Keratinocyte (primary cell): ENCODE results near the gene RBCK1. TPM values are rescaled to one million over a fixed set of nuclear protein-coding genes. Genes with fewer than 3 reads are reported as not detected.
"Not testable (repeated sequence)": the region's sequence is repeated elsewhere in the genome, so short reads cannot be mapped to it uniquely, and the experiment has no call there.

Experiments used
- DNase-seq: peaks from one replicate; pipeline ENCODE4 v3.0.0-alpha.2; 2011; ENCODE audit warnings: low read depth, missing footprints, low spot score
- FAIRE-seq: peaks from 2 replicates; lab custom pipeline; 2011; peaks lifted over from hg19 to GRCh38; lab: Jason Lieb, UNC
- H2AFZ ChIP-seq: 2 replicates; pipeline ENCODE4 v1.6.0; 2012; ENCODE audit warnings: low read length, control low read depth, inconsistent platforms; ENCODE audit not compliant: control insufficient read depth
- H3K27ac ChIP-seq: 2 replicates; pipeline ENCODE4 v1.5.1; 2011; ENCODE audit warnings: low read length; ENCODE audit not compliant: control insufficient read depth, insufficient read depth
- H3K27me3 ChIP-seq: 3 replicates; pipeline ENCODE4 v1.6.0; 2011; ENCODE audit warnings: low read length; ENCODE audit not compliant: control insufficient read depth, insufficient read depth; ENCODE audit errors: extremely low read depth
- H3K36me3 ChIP-seq, 2 experiments: 2 replicates in 1 of 2; 3 replicates in 1 of 2; pipeline ENCODE4 v1.5.1; 2011; ENCODE audit warnings: low read length in 2 of 2, mild to moderate bottlenecking in 1 of 2; ENCODE audit not compliant: control insufficient read depth in 2 of 2, insufficient read depth in 2 of 2; ENCODE audit errors: extremely low read depth in 1 of 2
- H3K4me1 ChIP-seq: 3 replicates; pipeline ENCODE4 v1.5.1; 2011; ENCODE audit warnings: low read length; ENCODE audit not compliant: control insufficient read depth, insufficient read depth; ENCODE audit errors: extremely low read depth
- H3K4me2 ChIP-seq: 3 replicates; pipeline ENCODE4 v1.6.0; 2011; ENCODE audit warnings: low read depth, low read length; ENCODE audit not compliant: control insufficient read depth, insufficient read depth; ENCODE audit errors: extremely low read depth
- H3K4me3 ChIP-seq, 3 experiments: fragments of 200-600 bp in 1 of 3; sonication (generic) in 1 of 3; 2 replicates in 2 of 3; 3 replicates in 1 of 3; pipeline ENCODE4 v1.5.1; 2011 to 2016; ENCODE audit warnings: low read length in 3 of 3, mild to moderate bottlenecking in 3 of 3, control low read depth in 2 of 3, inconsistent platforms in 1 of 3, low read depth in 1 of 3, mixed read lengths in 1 of 3, mixed run types in 1 of 3, moderate library complexity in 1 of 3; ENCODE audit not compliant: control insufficient read depth in 2 of 3, insufficient read depth in 2 of 3; ENCODE audit errors: extremely low read depth in 1 of 3
- H3K79me2 ChIP-seq: 2 replicates; pipeline ENCODE4 v1.6.0; 2012; ENCODE audit warnings: low read length; ENCODE audit not compliant: control insufficient read depth, insufficient read depth
- H3K9ac ChIP-seq: 3 replicates; pipeline ENCODE4 v1.6.0; 2011; ENCODE audit warnings: low read length; ENCODE audit not compliant: control insufficient read depth, insufficient read depth; ENCODE audit errors: extremely low read depth
- H3K9me1 ChIP-seq: 3 replicates; pipeline ENCODE4 v1.6.0; 2011; ENCODE audit warnings: low read length; ENCODE audit not compliant: control insufficient read depth, insufficient read depth; ENCODE audit errors: extremely low read depth
- H3K9me3 ChIP-seq: 2 replicates; pipeline ENCODE4 v1.5.1; 2012; ENCODE audit warnings: low read depth, low read length; ENCODE audit not compliant: control insufficient read depth
- H4K20me1 ChIP-seq: 3 replicates; pipeline ENCODE4 v1.6.0; 2011; ENCODE audit warnings: low read length; ENCODE audit not compliant: control insufficient read depth, insufficient read depth; ENCODE audit errors: extremely low read depth
- CTCF ChIP-seq, 3 experiments: IDR thresholded peaks in 1 of 3; conservative IDR thresholded peaks in 1 of 3; optimal IDR thresholded peaks in 1 of 3; 2 replicates in 2 of 3; 3 replicates in 1 of 3; pipeline versions ENCODE3 to v1.5.1; 2011; ENCODE audit warnings: low read length in 3 of 3, mild to moderate bottlenecking in 3 of 3, moderate library complexity in 2 of 3, control low read depth in 1 of 3, inconsistent platforms in 1 of 3; ENCODE audit not compliant: insufficient read depth in 2 of 3; ENCODE audit errors: extremely low read depth in 1 of 3
- EZH2 ChIP-seq: IDR thresholded peaks from one replicate; pipeline ENCODE4 v1.6.1; 2012; ENCODE audit warnings: inconsistent platforms, mild to moderate bottlenecking, low read length, moderate library complexity
- dilution Hi-C: fragments of 300-500 bp; cut with MboI; formaldehyde crosslinking; loops from one replicate; pipeline ENCODE4 v1.7.0; 2020; ENCODE audit warnings: low sequenced_read_pairs; ENCODE audit not compliant: extremely low pct_ligation_motif_present
- polyA plus RNA-seq, 5 experiments: library from polyadenylated mRNA; depleted of rRNA in 3 of 5; stranded (reverse) in 3 of 5; stranded (forward) in 1 of 5; unstranded in 1 of 5; fragments of >200 nt; gene quantifications; 1 replicate in 1 of 5; 2 replicates in 3 of 5; 3 replicates in 1 of 5; pipeline versions ENCODE4 v1.2.1 to v1.2.3, GENCODE V29; 2011 to 2012; ENCODE audit warnings: missing spikeins in 2 of 5, low read depth in 1 of 5, low replicate concordance in 1 of 5

RBCK1 gene
- polyA plus RNA-seq, 1 donor (not counting 4 experiments of a cell fraction or from before 2014, with no cell fraction given), result 136 TPM

- no peak overlapping the region for H2AFZ ChIP-seq
- peaks cover 16 to 31% of the 10 kb centered on the region in 2 experiments for H3K36me3 ChIP-seq
- no peak overlapping the region for H3K4me2 ChIP-seq
- no peak overlapping the region for H3K4me3 ChIP-seq
- no peak for TF ChIP-seq EZH2
- no peak for TF ChIP-seq CTCF (optimal IDR thresholded peaks at IDR 0.05 in 1 of 3, IDR thresholded peaks at IDR 0.05 in 1 of 3, conservative IDR thresholded peaks at IDR 0.05 in 1 of 3; ENCODE audit: extremely low read depth in 1 of 3, insufficient read depth in 2 of 3, low read length in 3 of 3)
- FAIRE-seq (no peak), DNase-seq (no peak)
- no peaks in the 10 kb centered on the region for H3K9me3 ChIP-seq
- H3K27ac ChIP-seq, result no peak overlapping the region
- no peaks in the 10 kb centered on the region for H3K9me1 ChIP-seq
- no peaks in the 10 kb centered on the region for H3K27me3 ChIP-seq
- H4K20me1 ChIP-seq, result peaks cover 3% of the 10 kb centered on the region
- no peak overlapping the region for H3K9ac ChIP-seq
- no peaks in the 10 kb centered on the region for H3K4me1 ChIP-seq
- dilution Hi-C loops, result no loop called here
- H3K79me2 ChIP-seq, result peaks cover 22% of the 10 kb centered on the region
Measured at GRCh38 chr20:445514-446336, 37.6 kb downstream of the RBCK1 start.

GRCh38 chr20:452021-452420 is 43.9 kb downstream of the RBCK1 start:
- H3K9ac ChIP-seq, H3K9me3 ChIP-seq, dilution Hi-C loops, H3K9me1 ChIP-seq, FAIRE-seq, DNase-seq, H4K20me1 ChIP-seq, H3K36me3 ChIP-seq, H3K4me2 ChIP-seq, H2AFZ ChIP-seq, H3K4me3 ChIP-seq, H3K4me1 ChIP-seq, H3K27me3 ChIP-seq, H3K27ac ChIP-seq: not testable (repeated sequence)
- peaks cover 70% of the 10 kb centered on the region for H3K79me2 ChIP-seq
